Activated T-cell treated with anti-CD3 and anti-CD28 coated beads for 1 hour (primary cell): ENCODE results near the gene MYT1.

Experiments
- DNase-seq: peaks from one replicate; pipeline ENCODE4 v3.0.0-alpha.2; 2020; ENCODE audit warnings: low read depth

MYT1 gene

GRCh38 chr20:64140061-64140931 lies 24.0 kb upstream of the MYT1 start:
- DNase-seq = no peak

DNA sequence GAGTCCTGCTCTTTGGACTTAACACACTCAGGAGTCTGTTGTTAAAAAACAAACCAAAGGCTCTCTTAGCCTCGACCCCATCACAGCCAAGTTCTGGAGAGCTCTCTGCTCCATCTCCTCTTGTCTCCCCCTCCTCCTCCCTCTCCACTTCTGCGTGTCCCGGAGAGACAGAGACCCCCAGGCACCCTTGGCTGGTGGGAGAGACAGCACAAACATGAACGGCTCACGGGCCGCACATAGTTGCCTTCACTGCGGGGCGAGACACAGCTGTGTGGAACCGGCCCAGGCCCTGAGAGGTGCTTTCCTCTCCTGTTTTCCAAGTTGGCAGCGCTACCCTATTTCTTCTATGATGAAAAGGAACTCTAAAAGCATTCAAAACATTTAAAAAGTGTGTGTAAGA lies 23.3 kb upstream of the MYT1 start:
- DNase-seq = no peak

DNA sequence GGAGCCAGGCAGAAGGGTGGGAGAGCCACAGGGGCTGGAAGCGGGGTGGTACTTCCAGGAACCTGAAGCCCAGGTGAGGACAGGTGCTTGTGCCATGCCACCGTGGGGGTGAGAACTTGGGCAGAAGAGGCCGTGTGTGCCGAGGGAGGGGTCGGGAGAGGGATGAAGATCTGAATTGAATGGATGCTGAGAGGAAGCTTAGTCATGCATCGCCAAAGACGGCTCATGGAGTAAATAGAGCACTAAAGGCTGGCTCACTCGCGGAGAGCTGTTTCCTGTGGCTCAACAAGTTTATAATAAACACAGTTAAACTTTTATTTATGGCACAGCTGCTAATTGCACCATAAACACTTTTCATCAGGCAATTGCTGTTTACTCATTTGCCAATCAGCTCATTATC lies 21.7 kb upstream of the MYT1 start:
- no peak for DNase-seq

GRCh38 chr20:64143018-64143801 lies 21.0 kb upstream of the MYT1 start:
- DNase-seq = no peak

GRCh38 chr20:64144144-64144912 lies 19.9 kb upstream of the MYT1 start:
- DNase-seq = no peak

DNA sequence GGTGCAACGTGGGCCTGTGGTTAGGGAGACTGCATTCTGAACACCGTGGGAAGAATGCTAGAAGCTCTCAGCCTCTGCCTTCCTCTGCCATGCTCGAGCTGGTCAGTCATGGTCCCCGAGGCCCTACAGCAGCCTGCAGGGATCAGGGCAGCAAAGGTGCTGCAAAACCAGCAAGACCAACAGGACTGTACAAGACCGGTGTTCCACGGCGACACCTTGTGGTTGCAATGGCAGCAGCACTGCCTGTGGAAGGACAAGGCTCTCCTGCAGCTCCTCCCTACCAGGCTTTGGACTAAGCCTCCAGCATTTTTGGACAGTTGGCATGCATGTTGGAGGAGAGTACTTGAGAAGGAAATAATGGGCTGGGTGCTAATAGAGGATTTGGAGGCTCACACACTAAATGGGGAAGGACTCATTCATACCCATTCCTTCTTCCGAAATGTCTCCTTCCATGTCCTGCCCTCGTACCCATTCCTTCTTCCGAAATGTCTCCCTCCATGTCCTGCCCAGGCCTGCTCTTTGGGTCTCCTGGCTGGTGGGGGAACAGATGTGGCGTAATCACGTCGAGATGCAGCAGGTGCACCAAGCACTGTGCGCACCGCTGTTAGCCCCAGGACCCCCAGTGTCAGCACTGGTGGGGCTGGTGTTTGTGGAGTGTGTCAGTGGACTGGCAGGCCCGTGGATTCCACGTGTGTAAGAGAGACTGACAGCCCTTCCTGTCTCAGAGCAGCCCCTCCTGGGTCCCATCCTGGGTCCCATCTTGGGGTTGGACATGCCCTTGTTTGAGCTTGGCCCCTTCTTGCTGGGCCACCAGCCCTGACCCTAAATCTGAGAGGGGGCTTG lies 18.6 kb upstream of the MYT1 start:
- no peak for DNase-seq

DNA sequence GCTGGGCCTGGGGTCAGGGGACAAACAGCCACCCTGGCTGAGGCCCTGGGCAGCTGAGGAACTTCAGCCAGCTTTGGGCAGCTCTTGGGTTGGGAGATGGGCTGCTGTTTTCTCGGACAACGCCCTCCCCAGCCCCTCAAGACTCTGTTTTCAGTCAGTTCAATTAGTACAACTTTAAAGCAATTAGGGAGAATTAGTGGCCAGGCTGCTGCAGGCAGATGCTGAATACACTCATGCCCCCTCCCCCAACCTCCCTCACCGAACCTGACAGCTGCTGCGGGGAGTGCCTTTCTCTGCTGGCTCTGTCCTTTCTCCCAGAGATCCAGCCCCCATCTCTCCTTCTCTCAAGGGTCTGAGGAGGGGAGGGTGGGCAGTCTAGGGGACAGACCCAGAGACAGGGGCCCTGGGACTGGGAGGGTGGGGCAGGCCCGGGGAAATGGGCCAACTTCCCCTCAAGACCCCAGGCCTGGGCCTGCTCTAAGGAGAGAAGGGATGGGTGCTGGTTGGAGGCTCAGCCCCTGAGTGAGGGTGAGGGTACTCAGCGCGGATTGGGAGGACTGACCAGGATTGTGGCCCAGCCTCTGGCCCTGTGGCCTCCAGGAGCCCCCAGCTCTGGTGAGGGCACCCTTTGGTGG lies 17.8 kb upstream of the MYT1 start:
- no peak for DNase-seq

DNA sequence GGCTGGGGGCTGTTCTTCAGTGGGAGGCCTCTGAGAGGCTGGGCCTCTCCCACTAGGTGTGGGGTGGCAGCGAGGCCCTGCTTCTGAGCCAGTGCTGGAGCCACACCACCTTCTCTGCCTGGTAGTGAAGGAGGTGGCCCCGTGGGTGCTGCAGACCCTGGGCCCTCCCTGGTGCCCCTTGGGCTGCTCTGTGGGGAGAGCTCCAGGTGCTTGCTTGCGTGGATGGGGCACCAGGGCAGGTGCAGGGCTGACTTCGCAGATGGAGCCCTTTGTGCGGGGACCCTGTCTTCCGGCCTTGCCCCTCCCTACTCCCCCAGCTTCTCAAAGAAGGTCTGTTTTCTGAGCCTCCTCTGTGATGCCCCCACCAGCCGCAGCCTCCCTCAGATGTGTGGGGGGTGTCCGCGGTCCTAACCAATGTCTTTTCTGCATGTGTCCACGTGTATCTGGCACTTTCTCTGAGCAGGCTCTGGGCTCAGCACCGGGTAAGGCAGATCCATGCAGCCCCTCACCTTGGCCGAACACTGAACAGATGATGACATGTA lies 17.2 kb upstream of the MYT1 start:
- no peak for DNase-seq

- DNase-seq = no peak
These were observed 15.7 kb upstream of the MYT1 start for GRCh38 chr20:64148581-64148980.

- DNase-seq = no peak
These were observed 15.1 kb upstream of the MYT1 start for GRCh38 chr20:64149141-64149540.

GRCh38 chr20:64149809-64150560 lies 14.3 kb upstream of the MYT1 start:
- no peak for DNase-seq

DNA sequence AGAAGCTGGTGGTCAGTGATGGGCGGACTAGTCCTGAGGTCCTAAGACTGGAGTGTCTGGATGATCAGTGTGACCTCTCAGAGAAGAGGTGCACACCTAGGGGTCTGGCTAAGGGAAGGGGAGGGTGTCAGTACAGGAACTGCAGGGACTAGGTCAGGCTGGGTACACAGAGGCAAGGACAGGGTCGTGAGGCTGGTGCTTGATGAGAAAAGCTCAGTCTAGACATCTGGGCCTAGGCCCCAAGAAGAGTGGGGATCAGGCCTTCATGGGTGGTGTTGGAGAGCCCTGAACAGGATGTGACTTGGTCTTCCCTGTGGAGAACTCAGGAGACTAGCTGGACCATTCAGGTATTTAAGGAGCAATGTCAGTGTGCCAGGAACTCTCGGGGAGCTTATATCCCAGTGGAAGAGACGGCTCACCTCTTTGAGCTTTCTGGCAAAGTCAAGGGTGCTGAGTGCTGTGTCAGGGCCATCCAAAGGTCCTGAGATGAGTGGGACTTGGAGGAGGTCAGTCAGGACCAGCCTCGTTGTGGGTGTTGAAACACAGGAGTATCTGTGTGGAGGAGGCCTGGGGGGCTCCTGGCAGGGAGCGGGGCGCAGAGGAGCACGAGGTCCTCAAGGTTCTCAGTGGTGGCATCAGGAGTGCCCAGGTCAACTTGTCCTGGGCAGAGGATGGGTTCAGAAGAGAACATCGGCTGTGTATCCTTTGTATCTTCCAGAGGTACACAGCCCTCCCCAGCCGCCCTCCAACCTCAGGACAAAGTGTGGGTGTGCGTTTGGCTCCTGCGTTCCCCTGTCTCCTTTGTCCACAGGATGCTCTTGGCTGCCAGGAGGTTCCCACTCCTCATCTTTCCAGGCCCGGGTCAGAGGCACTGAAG lies 13.3 kb upstream of the MYT1 start:
- no peak for DNase-seq

- no peak for DNase-seq
These were observed 12.4 kb upstream of the MYT1 start for GRCh38 chr20:64151633-64152530.

DNA sequence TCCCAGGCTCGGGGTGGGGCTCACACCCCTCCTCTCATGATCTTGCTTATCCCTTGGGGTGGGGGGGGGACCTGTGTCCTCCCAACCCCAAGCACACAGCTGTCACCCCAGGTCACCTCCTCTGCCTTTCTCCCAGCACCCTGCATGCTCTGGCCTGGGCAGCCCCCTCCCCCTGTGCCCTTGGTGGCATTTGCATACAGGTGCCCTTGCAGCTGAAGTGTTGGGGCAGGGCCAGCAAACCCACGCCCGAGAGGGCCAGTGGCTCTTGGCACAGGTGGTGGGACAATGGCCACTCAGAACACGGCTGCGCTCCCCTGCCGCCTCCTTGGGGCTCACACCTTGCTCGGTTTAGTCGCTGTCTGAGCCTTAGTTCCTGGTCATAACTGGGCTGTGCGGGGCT lies 11.3 kb upstream of the MYT1 start:
- no peak for DNase-seq

DNA sequence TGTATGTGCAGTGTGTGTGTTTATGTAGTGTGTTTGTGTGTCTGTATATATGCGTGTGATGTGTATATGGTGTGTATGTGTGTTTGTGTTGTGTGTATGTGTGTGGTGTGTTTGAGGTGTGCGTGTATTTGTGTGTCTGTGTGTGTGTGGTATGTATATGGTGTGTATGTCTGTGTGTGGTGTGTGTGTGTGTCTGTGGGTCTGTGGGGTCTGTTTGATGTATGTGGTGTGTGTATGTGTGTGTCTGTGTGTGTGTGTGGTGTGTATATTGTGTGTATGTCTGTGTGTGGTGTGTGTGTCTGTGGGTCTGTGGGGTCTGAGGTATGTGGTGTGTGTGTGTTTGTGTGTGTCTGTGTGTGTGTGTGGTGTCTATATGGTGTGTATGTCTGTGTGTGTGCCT lies 10.8 kb upstream of the MYT1 start:
- DNase-seq = no peak

- DNase-seq = no peak
These were observed 10.2 kb upstream of the MYT1 start for GRCh38 chr20:64153861-64154589.

DNA sequence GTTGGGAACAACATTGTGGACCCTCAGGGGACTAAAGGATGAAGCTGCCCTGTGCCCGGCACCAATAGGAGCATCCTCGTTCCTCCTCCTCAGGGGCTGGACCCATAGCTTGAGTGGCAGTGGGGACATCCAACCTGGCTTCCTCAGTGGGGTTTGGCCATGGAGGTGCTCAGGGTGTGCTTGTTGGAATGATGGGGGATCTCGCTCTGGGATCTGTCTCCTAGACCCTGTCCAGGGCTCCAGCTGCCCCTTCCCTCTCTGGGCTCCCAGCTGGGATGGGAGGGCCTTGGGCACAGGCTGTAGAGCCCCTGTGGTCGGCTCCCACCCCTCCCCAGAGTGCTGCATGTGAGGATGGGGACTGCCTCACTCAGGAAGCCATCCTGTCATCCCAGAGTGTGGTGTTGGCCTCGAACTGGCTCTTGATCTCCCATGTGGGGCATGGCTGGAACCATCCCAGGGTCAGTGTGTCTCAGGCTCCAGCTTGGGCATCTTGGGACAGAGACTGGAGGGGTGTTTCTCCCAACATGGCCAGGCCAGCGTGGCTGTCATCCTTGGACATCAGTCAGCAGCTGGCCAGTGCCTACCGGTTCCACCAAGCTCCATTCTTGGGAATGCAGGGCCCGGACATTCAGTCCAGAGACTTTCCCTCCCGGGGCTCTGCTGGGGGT lies 9.5 kb upstream of the MYT1 start:
- DNase-seq = no peak
